Mesangial cell (primary cell): ENCODE data around the gene CCDC34. TPM values are rescaled to one million over a fixed set of nuclear protein-coding genes. Genes with fewer than 3 reads are reported as not detected.

Experiments used
- total RNA-seq: library from RNA; depleted of rRNA; stranded (reverse); fragments of >200 nt; gene quantifications from 2 replicates; pipeline ENCODE4 v1.2.3, GENCODE V29; 2015

CCDC34 gene, protein sequence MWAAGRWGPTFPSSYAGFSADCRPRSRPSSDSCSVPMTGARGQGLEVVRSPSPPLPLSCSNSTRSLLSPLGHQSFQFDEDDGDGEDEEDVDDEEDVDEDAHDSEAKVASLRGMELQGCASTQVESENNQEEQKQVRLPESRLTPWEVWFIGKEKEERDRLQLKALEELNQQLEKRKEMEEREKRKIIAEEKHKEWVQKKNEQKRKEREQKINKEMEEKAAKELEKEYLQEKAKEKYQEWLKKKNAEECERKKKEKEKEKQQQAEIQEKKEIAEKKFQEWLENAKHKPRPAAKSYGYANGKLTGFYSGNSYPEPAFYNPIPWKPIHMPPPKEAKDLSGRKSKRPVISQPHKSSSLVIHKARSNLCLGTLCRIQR
- 1.4 and 3.6 TPM in 2 replicates for total RNA-seq

DNA sequence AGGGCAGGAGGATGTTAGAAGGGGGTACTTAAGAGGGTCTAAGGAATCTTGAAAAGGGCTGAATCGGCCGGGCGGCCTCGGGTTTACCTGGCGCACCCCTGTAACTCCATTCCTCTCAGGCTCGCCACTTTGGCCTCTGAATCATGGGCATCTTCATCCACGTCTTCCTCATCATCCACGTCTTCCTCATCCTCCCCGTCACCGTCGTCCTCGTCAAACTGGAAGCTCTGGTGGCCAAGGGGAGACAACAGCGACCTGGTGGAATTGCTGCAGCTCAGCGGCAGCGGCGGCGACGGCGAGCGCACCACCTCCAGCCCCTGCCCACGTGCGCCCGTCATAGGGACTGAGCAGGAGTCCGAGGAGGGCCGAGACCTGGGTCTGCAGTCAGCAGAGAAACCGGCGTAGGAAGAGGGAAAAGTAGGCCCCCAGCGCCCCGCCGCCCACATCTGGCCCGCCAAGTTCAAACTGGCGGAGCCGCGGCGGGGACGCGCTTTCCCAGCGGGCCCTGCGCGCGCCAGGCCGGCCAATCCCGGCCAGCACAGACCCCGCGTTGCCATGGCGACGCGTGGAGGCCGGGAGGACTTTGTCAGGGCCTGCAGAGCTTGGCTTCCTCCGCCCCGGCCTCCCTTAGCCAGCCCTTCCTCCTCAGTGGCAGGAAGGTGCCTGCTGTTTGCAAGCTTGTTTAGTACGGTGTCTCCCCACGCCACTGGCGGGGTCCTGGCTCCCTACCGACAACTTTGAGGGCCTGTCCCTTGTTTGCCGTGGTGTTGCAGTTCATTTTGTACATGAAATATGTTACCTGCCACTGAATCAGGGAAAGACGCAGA, at the start of gene CCDC34:
Gene CCDC34, minus strand, starts transcription at position 467 of the 827 bp plus-strand sequence. Its CDS starts 21 bp downstream, at position 446.

Other genes starting within 250 kb of the CCDC34 start
- 27.2 and 41.5 TPM in 2 replicates for gene LGR4, start 109.6 kb upstream of the CCDC34 start, total RNA-seq
- gene LIN7C, start 143.6 kb upstream of the CCDC34 start, total RNA-seq = 17.1 and 21.2 TPM in 2 replicates